ENCODE data around the gene SFXN3.

GRCh38 chr10:101028446-101029337, 2.3 kb upstream of the SFXN3 start:
- TF ChIP-seq, protein P1, sequence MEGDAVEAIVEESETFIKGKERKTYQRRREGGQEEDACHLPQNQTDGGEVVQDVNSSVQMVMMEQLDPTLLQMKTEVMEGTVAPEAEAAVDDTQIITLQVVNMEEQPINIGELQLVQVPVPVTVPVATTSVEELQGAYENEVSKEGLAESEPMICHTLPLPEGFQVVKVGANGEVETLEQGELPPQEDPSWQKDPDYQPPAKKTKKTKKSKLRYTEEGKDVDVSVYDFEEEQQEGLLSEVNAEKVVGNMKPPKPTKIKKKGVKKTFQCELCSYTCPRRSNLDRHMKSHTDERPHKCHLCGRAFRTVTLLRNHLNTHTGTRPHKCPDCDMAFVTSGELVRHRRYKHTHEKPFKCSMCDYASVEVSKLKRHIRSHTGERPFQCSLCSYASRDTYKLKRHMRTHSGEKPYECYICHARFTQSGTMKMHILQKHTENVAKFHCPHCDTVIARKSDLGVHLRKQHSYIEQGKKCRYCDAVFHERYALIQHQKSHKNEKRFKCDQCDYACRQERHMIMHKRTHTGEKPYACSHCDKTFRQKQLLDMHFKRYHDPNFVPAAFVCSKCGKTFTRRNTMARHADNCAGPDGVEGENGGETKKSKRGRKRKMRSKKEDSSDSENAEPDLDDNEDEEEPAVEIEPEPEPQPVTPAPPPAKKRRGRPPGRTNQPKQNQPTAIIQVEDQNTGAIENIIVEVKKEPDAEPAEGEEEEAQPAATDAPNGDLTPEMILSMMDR (IDR thresholded peaks at IDR 0.05; ENCODE audit: low read depth, low read length) = no peak
- no peak for TF ChIP-seq POLR2A (IDR thresholded peaks at IDR 0.05; ENCODE audit: extremely low read depth, insufficient read length)
- TF ChIP-seq MYC (IDR thresholded peaks at IDR 0.05; ENCODE audit: low read depth, low read length) = no peak
- no peak for TF ChIP-seq MAX (IDR thresholded peaks at IDR 0.05; ENCODE audit: low read depth, low read length)
